OCI-LY1 (cell line): ENCODE results near the gene CTIF.

ENCODE experiments used
- H2AFZ ChIP-seq: fragments of 200-600 bp; sonication (generic), shearing (Covaris generic); 2 replicates; pipeline ENCODE4 v1.6.0; 2014; ENCODE audit warnings: antibody characterized with exemption, mild to moderate bottlenecking, low read length
- H3F3A ChIP-seq: fragments of 200-600 bp; sonication (generic), shearing (Covaris generic); 2 replicates; pipeline ENCODE4 v1.6.0; 2014; ENCODE audit warnings: mild to moderate bottlenecking, antibody characterized with exemption, low read length, moderate library complexity; ENCODE audit not compliant: insufficient read depth
- H3K27ac ChIP-seq: fragments of 200-600 bp; sonication (generic); 2 replicates; pipeline ENCODE4 v1.5.1; 2014; ENCODE audit warnings: low read length, mixed run types, mild to moderate bottlenecking, low read depth; ENCODE audit not compliant: poor library complexity, severe bottlenecking
- H3K27me3 ChIP-seq: fragments of 200-600 bp; sonication (generic); 2 replicates; pipeline ENCODE4 v1.6.0; 2014; ENCODE audit warnings: antibody characterized with exemption, mild to moderate bottlenecking, low read length, moderate library complexity; ENCODE audit not compliant: insufficient read depth
- H3K36me3 ChIP-seq: fragments of 200-600 bp; sonication (generic); 2 replicates; pipeline ENCODE4 v1.6.1; 2014; ENCODE audit warnings: mild to moderate bottlenecking, antibody characterized with exemption, low read length, moderate library complexity, mixed read lengths; ENCODE audit not compliant: insufficient read depth
- H3K4me1 ChIP-seq: fragments of 200-600 bp; sonication (generic); 2 replicates; pipeline ENCODE4 v1.5.1; 2014; ENCODE audit warnings: mild to moderate bottlenecking, low read length, moderate library complexity; ENCODE audit not compliant: insufficient read depth, severe bottlenecking
- H3K4me2 ChIP-seq: fragments of 200-600 bp; sonication (generic), shearing (Covaris generic); 2 replicates; pipeline ENCODE4 v1.6.1; 2014; ENCODE audit warnings: low read length
- H3K4me3 ChIP-seq: fragments of 200-600 bp; sonication (generic); 2 replicates; pipeline ENCODE4 v1.5.1; 2014; ENCODE audit warnings: low read length, low read depth, mild to moderate bottlenecking, mixed read lengths; ENCODE audit not compliant: poor library complexity, severe bottlenecking
- H3K79me2 ChIP-seq: fragments of 200-600 bp; shearing (Covaris generic); 2 replicates; pipeline ENCODE4 v1.6.1; 2016; ENCODE audit warnings: mixed run types, low read length, mixed read lengths; ENCODE audit not compliant: insufficient read depth
- H3K9ac ChIP-seq: fragments of 200-600 bp; sonication (generic), shearing (Covaris generic); 2 replicates; pipeline ENCODE4 v1.6.1; 2014; ENCODE audit warnings: mild to moderate bottlenecking, low read length, mixed read lengths
- H3K9me2 ChIP-seq: fragments of 200-600 bp; sonication (generic), shearing (Covaris generic); 2 replicates; pipeline ENCODE4 v1.6.1; 2014; ENCODE audit warnings: low read depth, mild to moderate bottlenecking, low read length, mixed read lengths
- H3K9me3 ChIP-seq: fragments of 200-600 bp; shearing (Covaris generic); 2 replicates; pipeline ENCODE4 v1.6.1; 2014; ENCODE audit warnings: low read length, mixed read lengths
- H4K20me1 ChIP-seq: fragments of 200-600 bp; sonication (generic), shearing (Covaris generic); 2 replicates; pipeline ENCODE4 v1.6.0; 2016; ENCODE audit warnings: mild to moderate bottlenecking, low read length; ENCODE audit not compliant: insufficient read depth
- EZH2 ChIP-seq: fragments of 200-600 bp; sonication (generic), shearing (Covaris generic); IDR thresholded peaks from 2 replicates; pipeline ENCODE4 v1.8.0; 2017; ENCODE audit warnings: borderline replicate concordance, mixed run types, mild to moderate bottlenecking, antibody characterized with exemption, low read length, moderate library complexity, mixed read lengths
- TF ChIP-seq, protein P1 (sequence below): fragments of 200-600 bp; sonication (generic), shearing (Covaris generic); IDR thresholded peaks from 2 replicates; pipeline ENCODE4 v1.5.1; 2017; ENCODE audit warnings: mild to moderate bottlenecking, antibody characterized with exemption, low read length, moderate library complexity, mixed read lengths

CTIF gene

DNA sequence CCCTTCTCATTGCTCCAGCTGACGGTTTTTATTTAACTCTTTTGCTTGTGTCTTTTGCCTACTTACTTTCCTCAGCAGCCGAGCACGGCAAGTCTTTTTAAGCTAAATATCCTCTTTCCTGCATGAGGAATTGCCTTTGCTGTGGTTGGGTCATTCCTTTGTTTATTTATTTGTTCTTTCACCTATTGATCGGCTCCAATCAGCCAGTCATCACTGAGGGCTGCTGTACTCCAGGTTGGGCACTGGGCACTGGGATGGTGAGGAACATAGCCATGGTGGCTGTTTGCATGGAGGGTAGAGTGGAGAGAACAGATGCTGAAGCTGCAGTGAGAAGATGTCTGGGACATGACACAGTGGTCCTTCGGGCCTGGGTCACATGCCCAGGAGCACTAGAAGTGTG is 105.2 kb downstream of the CTIF start:
- Histone ChIP-seq H2AFZ (no peak overlapping the region), H3K9me3 (no peaks in the 10 kb centered on the region), H3K4me3 (no peak overlapping the region), H3K27ac (no peak overlapping the region), H3K9me2 (no peaks in the 10 kb centered on the region), H3K36me3 (no peaks in the 10 kb centered on the region), H3K4me1 (no peaks in the 10 kb centered on the region), H3K9ac (no peak overlapping the region), H3K79me2 (no peaks in the 10 kb centered on the region), H3F3A (no peaks in the 10 kb centered on the region), H4K20me1 (no peaks in the 10 kb centered on the region), H3K27me3 (peaks cover 6% of the 10 kb centered on the region), H3K4me2 (no peak overlapping the region)
- no peak for TF ChIP-seq EZH2
- TF ChIP-seq, protein P1, sequence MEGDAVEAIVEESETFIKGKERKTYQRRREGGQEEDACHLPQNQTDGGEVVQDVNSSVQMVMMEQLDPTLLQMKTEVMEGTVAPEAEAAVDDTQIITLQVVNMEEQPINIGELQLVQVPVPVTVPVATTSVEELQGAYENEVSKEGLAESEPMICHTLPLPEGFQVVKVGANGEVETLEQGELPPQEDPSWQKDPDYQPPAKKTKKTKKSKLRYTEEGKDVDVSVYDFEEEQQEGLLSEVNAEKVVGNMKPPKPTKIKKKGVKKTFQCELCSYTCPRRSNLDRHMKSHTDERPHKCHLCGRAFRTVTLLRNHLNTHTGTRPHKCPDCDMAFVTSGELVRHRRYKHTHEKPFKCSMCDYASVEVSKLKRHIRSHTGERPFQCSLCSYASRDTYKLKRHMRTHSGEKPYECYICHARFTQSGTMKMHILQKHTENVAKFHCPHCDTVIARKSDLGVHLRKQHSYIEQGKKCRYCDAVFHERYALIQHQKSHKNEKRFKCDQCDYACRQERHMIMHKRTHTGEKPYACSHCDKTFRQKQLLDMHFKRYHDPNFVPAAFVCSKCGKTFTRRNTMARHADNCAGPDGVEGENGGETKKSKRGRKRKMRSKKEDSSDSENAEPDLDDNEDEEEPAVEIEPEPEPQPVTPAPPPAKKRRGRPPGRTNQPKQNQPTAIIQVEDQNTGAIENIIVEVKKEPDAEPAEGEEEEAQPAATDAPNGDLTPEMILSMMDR: no peak

DNA sequence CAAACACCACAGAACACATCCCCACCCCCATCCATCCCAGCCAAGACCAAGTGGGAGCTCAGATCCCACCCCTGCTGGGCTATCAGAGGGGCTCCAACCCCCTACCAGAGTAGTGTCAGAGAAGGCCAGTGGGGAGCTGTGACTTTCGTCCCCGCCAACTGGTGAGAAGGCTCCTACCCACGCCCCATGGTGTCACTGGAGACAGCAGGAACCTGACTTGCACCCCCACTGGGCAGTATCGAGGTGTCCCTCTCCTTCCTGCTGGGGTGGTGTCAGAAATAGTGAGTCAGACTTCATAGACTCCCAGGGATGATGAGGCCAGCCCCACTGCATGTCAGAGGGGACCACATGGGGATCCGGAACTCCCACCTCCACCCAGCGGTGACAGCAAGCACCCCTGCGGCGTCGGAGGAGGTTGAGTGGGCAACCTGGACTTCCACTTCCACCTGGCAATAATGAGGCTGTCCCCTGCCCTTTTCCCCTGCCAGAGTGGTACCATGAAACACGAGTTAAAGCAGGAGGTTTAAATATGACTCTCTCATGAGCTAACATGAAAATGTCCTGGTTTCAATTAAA is 106.7 kb downstream of the CTIF start:
- H4K20me1 ChIP-seq: no peaks in the 10 kb centered on the region
- H3K9ac ChIP-seq: no peak overlapping the region
- TF ChIP-seq, protein P1: no peak
- TF ChIP-seq EZH2: no peak
- no peaks in the 10 kb centered on the region for H3K79me2 ChIP-seq
- no peak overlapping the region for H3K4me3 ChIP-seq
- no peaks in the 10 kb centered on the region for H3K36me3 ChIP-seq
- no peaks in the 10 kb centered on the region for H3K9me2 ChIP-seq
- no peaks in the 10 kb centered on the region for H3K4me1 ChIP-seq
- no peak overlapping the region for H3K27ac ChIP-seq
- no peaks in the 10 kb centered on the region for H3F3A ChIP-seq
- H3K4me2 ChIP-seq: no peak overlapping the region
- no peak overlapping the region for H2AFZ ChIP-seq
- no peaks in the 10 kb centered on the region; the same call in none of the 2 replicates for H3K27me3 ChIP-seq
- H3K9me3 ChIP-seq: no peaks in the 10 kb centered on the region

DNA sequence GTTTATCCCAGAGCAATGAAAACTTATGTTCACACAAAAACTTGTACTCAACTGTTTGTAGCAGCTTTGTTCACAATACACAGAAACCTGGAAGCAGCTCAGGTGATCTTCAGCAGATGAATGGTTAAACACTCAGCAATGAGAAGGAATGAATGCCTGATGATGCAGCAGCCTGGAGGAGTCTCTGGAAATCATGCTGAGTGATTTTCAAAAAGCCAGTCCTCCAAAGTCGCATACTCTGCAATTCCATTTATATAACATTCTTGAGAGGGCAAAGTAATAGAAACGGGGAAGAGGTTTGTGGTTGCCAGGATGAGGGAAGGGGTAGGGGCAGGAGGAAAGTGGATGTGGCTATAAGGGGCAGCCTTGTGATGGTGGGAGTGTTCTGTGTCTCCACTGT is 108.1 kb downstream of the CTIF start:
- Histone ChIP-seq H3F3A (no peaks in the 10 kb centered on the region), H3K4me1 (no peaks in the 10 kb centered on the region), H3K9me2 (no peaks in the 10 kb centered on the region), H3K27ac (no peak overlapping the region), H3K9ac (no peak overlapping the region), H3K4me3 (no peak overlapping the region), H3K79me2 (no peaks in the 10 kb centered on the region), H3K4me2 (no peak overlapping the region), H3K27me3 (no peaks in the 10 kb centered on the region; the same call in 1 of the 2 replicates), H4K20me1 (no peaks in the 10 kb centered on the region), H3K9me3 (no peaks in the 10 kb centered on the region), H2AFZ (no peak overlapping the region), H3K36me3 (no peaks in the 10 kb centered on the region)
- TF ChIP-seq, protein P1: no peak
- no peak for TF ChIP-seq EZH2
